RWPE1 (cell line): ENCODE results near the gene ZMYND10.

Experiments
- CTCF ChIA-PET: fragments of 350-600 bp; sonication (Branson Sonifier 250); formaldehyde crosslinking; extraction: SDS; loops from one replicate; lab custom pipeline; 2021; lab: Yijun Ruan, JAX
- POLR2A ChIA-PET: fragments of 400-600 bp; formaldehyde crosslinking; extraction: SDS; loops from one replicate; lab custom pipeline; 2020; ENCODE audit warnings: antibody characterized with exemption; ENCODE audit not compliant: low non-redundant PET; lab: Yijun Ruan, JAX
- DNase-seq: peaks from one replicate; pipeline ENCODE4 v3.0.0; 2012; ENCODE audit warnings: low spot score
- H3K27ac ChIP-seq: fragments of 450-650 bp; 2 replicates; pipeline ENCODE4 v1.5.1; 2017
- CTCF ChIP-seq: fragments of 450-650 bp; conservative IDR thresholded peaks from 2 replicates; pipeline ENCODE4 v1.5.1; 2017; ENCODE audit warnings: low read depth, mild to moderate bottlenecking

The ZMYND10 gene

GRCh38 chr3:50378757-50379156, 33.2 kb upstream of the ZMYND10 start:
- DNase-seq, result no peak
- H3K27ac ChIP-seq, result no peak overlapping the region
- TF ChIP-seq CTCF, result no peak
- ChIA-PET CTCF (no interaction called here), POLR2A (no interaction called here)

DNA sequence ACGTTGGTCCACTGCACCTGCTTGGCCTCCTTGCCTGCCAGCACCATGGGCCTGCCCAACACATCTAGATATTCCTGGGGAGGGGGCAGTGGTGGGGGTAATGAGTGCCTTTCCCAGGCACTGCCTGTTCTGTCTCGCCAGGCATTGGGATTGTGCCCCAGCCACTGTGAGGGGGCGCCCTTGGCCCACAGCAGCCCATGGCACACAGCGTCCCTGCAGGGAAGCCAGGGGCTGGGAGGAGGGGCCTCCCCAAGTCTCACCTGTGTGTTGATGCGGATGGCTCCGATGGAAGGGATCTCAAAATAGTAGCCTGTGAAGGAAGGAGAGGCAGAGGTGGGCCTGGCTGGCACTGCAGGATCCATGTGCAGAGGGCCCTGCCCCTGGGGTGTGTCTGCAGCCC, 32.5 kb upstream of the ZMYND10 start:
- POLR2A ChIA-PET, result no interaction called here
- H3K27ac ChIP-seq, result no peak overlapping the region
- CTCF ChIA-PET, result no interaction called here
- TF ChIP-seq CTCF, result no peak
- no peak for DNase-seq

GRCh38 chr3:50375258-50375931, 29.9 kb upstream of the ZMYND10 start:
- DNase-seq, result no peak
- no peak for TF ChIP-seq CTCF
- H3K27ac ChIP-seq, result no peak overlapping the region
- CTCF ChIA-PET, result no interaction called here
- POLR2A ChIA-PET, result no interaction called here

DNA sequence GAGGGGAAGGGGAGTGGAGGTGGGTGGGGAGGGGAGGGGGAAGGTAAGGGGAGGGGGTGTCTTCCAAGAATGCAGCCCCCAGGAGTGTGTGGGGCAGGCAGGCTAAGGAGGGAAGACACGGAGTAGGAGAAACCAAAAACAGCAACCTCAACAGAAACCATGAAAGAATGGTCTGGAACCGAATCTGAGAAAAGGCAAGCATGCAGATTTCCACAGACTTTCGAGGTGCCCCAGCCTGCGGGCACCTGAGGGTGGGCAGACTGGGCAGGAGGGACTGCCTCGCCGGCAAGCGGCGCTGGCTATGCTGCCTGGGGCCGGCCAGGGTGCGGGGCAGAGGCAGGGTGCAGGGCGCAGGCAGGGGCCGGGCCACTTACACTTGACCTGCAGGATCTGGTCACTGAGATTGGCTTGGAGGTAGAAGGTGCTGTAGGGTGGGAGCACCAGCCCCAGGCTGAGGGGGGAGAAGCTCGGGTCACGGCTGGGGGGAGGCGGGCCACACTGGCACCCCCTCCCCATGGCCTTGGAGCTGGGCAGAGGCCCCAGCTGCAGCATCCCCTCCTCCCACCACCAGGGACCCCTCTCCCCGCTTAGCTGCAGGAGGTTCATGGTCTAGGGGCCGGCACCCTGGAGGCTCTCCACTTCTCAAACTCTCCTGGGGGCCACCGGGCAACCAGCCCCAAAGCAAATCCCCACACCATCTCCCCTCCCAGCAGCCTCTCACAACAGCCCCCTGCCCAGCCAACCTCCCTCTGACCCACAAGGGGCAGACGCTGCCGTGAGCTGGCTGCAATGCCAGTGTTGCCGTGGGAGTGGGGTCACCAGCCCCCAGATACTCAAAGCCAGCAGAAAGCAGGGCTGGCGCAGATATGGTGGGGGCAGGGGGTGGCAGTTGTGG, 29.1 kb upstream of the ZMYND10 start:
- DNase-seq, result no peak
- POLR2A ChIA-PET, result no interaction called here
- no peak for TF ChIP-seq CTCF
- H3K27ac ChIP-seq, result no peak overlapping the region
- CTCF ChIA-PET, result no interaction called here

- DNase-seq, result no peak
- POLR2A ChIA-PET, result no interaction called here
- CTCF ChIA-PET, result no interaction called here
- TF ChIP-seq CTCF, result no peak
- H3K27ac ChIP-seq, result no peak overlapping the region
Measured at GRCh38 chr3:50373146-50374051, 27.9 kb upstream of the ZMYND10 start.

- DNase-seq, result no peak
- ChIA-PET POLR2A (no interaction called here), CTCF (no interaction called here)
- no peak for TF ChIP-seq CTCF
- no peak overlapping the region for H3K27ac ChIP-seq
Measured at GRCh38 chr3:50372349-50372748, 26.8 kb upstream of the ZMYND10 start.
